GM12878 (cell line): ENCODE data around the gene POTEF. TPM values are rescaled to one million over a fixed set of nuclear protein-coding genes. Genes with fewer than 3 reads are reported as not detected.
"Not testable (repeated sequence)": the region's sequence is repeated elsewhere in the genome, so short reads cannot be mapped to it uniquely, and the experiment has no call there.

Source experiments
- ATAC-seq: fragments of 200-7000 bp; cut with Tn5 transposase; 3 replicates; pipeline ENCODE4 v1.9.1; 2020; ENCODE audit warnings: mild to moderate bottlenecking, moderate library complexity
- BruUV-seq: library from RNA; stranded (reverse); fragments of 400-500 nt; replicated peaks from 2 replicates; lab custom pipeline; 2021; lab: Mats Ljungman, UMichigan
- CTCF ChIA-PET: fragments of 300-600 bp; sonication (Branson Sonifier 250); formaldehyde crosslinking; extraction: SDS; loops from one replicate; lab custom pipeline; 2021; ENCODE audit warnings: inconsistent platforms; lab: Yijun Ruan, JAX
- POLR2A ChIA-PET: fragments of 350-600 bp; formaldehyde crosslinking; extraction: SDS; loops from one replicate; lab custom pipeline; 2021; ENCODE audit warnings: inconsistent platforms; lab: Charles Lee
- RAD21 ChIA-PET: fragments of 300-600 bp; sonication (Branson Sonifier 250); formaldehyde crosslinking; loops from one replicate; lab custom pipeline; 2023; ENCODE audit warnings: antibody characterized with exemption; ENCODE audit not compliant: unreplicated experiment; lab: Charles Lee
- SMC1A ChIA-PET: fragments of 300-600 bp; sonication (Branson Sonifier 250); formaldehyde crosslinking; loops from one replicate; lab custom pipeline; 2023; ENCODE audit not compliant: unreplicated experiment, uncharacterized antibody; lab: Charles Lee
- DNase-seq: peaks from one replicate; pipeline ENCODE4 v3.0.0-alpha.2; 2011; ENCODE audit warnings: low read depth, low spot score
- FAIRE-seq: peaks from 3 replicates; lab custom pipeline; 2011; peaks lifted over from hg19 to GRCh38; lab: Jason Lieb, UNC
- H2AFZ ChIP-seq: 2 replicates; pipeline ENCODE4 v1.6.0; 2011; ENCODE audit warnings: low read depth, low read length, control low read depth; ENCODE audit not compliant: control insufficient read depth
- H3K27ac ChIP-seq: 2 replicates; pipeline ENCODE4 v1.5.1; 2011; ENCODE audit warnings: control low read depth; ENCODE audit not compliant: control insufficient read depth, insufficient read depth
- H3K27me3 ChIP-seq, 2 experiments: replicated peaks in 1 of 2; 2 replicates each; pipeline versions ENCODE4 v1.6.0 to v1.6.1; 2011; ENCODE audit warnings: low read length in 1 of 2; ENCODE audit not compliant: control insufficient read depth in 2 of 2, insufficient read depth in 2 of 2
- H3K36me3 ChIP-seq, 2 experiments: 2 replicates each; pipeline ENCODE4 v1.5.1; 2011; ENCODE audit warnings: low read length in 1 of 2; ENCODE audit not compliant: control insufficient read depth in 2 of 2, insufficient read depth in 2 of 2
- H3K4me1 ChIP-seq: 2 replicates; pipeline ENCODE4 v1.6.1; 2011; ENCODE audit warnings: mild to moderate bottlenecking, low read length, moderate library complexity, mixed read lengths; ENCODE audit not compliant: control insufficient read depth, insufficient read depth
- H3K4me2 ChIP-seq: 2 replicates; pipeline ENCODE4 v1.6.0; 2011; ENCODE audit warnings: control low read depth; ENCODE audit not compliant: control insufficient read depth, insufficient read depth
- H3K4me3 ChIP-seq: fragments of 200-600 bp; sonication (generic); 2 replicates; pipeline ENCODE4 v1.5.1; 2016
- H3K79me2 ChIP-seq: 2 replicates; pipeline ENCODE4 v1.6.0; 2011; ENCODE audit warnings: low read length; ENCODE audit not compliant: control insufficient read depth, insufficient read depth
- H3K9ac ChIP-seq: 2 replicates; pipeline ENCODE4 v1.8.0; 2011; ENCODE audit warnings: low read length, control low read depth, mixed read lengths; ENCODE audit not compliant: control insufficient read depth, insufficient read depth
- H3K9me3 ChIP-seq: replicated peaks from 3 replicates; pipeline ENCODE4 v1.5.1; 2011; ENCODE audit warnings: mild to moderate bottlenecking, low read length; ENCODE audit not compliant: control insufficient read depth, insufficient read depth
- H4K20me1 ChIP-seq: 2 replicates; pipeline ENCODE4 v1.6.0; 2011; ENCODE audit not compliant: control insufficient read depth, insufficient read depth
- RAD21 ChIP-seq: IDR thresholded peaks from 2 replicates; pipeline ENCODE4 v1.6.1; 2011; ENCODE audit warnings: mild to moderate bottlenecking, low read depth, low read length, moderate library complexity; ENCODE audit not compliant: insufficient read depth
- WGBS: methylation state at CpG from one replicate; pipeline ENCODE4 v1.1.6; 2016; ENCODE audit warnings: low lambda C conversion rate; ENCODE audit not compliant: insufficient replicate concordance, insufficient coverage; ENCODE audit errors: missing lambda C conversion rate; 5-methylcytosine and 5-hydroxymethylcytosine counted together
- in situ Hi-C: fragments of 300-500 bp; cut with MboI; formaldehyde crosslinking; loops from 9 replicates; pipeline ENCODE4 v1.14.3; 2018; ENCODE audit warnings: mixed read lengths
- intact Hi-C: fragments of 100-400 bp; cut with micrococcal nuclease; formaldehyde crosslinking; loops from one replicate; pipeline ENCODE4 v1.14.2; 2022; ENCODE audit not compliant: unreplicated experiment
- polyA plus RNA-seq, 11 experiments: library from polyadenylated mRNA; depleted of rRNA in 4 of 11; unstranded in 6 of 11; stranded (reverse) in 5 of 11; fragments of >200 nt; fragmentation: Nextera tagmentation in 4 of 11; fragmentation: Illumina TruSeq in 1 of 11; extraction: Ambion mirVana in 4 of 11; extraction: Trizol in 1 of 11; gene quantifications; 1 replicate in 1 of 11; 2 replicates in 10 of 11; pipeline versions ENCODE4 v1.2.1 to v1.2.3, GENCODE V29; 2011 to 2016; ENCODE audit warnings: inconsistent platforms in 2 of 11, missing spikeins in 2 of 11, low read depth in 1 of 11
- small RNA-seq: library from RNA; depleted of rRNA; stranded (forward); fragments of <200 nt; gene quantifications from one replicate; pipeline ENCODE3, GENCODE V24; 2014
- total RNA-seq, 4 experiments: library from RNA; depleted of rRNA in 3 of 4; stranded (reverse); fragments of >200 nt in 3 of 4; fragmentation: Illumina TruSeq in 1 of 4; extraction: Trizol in 1 of 4; gene quantifications; 2 replicates each; pipeline versions ENCODE4 v1.2.1 to v1.2.3, GENCODE V29; 2013 to 2021

The POTEF gene
- total and polyA plus RNA-seq, 10 of the 15 experiments (the other 5 are each of a cell fraction or from before 2014, with no cell fraction given) = 0.03 TPM; not detected in 9

DNA sequence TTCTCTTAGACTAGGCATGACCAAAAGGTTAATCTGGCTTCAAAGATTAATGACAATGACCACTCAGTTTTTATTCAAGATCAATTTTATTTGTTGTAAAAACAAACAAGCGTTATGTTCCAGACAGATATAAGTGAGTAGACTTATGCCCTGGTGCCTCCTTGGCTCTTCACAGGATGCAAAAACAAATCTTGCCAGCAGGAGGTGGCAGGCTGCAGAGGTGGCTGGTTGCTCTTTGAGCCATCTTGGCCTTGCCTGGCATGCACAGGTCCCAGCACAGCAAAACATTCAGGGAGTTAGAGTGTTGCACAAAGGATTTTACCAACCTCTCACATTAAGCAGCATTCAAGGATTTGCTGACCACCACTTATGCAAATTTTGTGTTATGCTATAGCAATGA, 103.1 kb downstream of the POTEF start:
- H3K4me3 ChIP-seq, SMC1A ChIA-PET, H3K36me3 ChIP-seq, H3K9ac ChIP-seq, CTCF ChIA-PET, POLR2A ChIA-PET, H3K4me1 ChIP-seq, H3K79me2 ChIP-seq, H3K4me2 ChIP-seq, H2AFZ ChIP-seq, H3K27me3 ChIP-seq, BruUV-seq, in situ Hi-C loops, H3K27ac ChIP-seq, H4K20me1 ChIP-seq, H3K9me3 ChIP-seq, RAD21 ChIA-PET, DNase-seq, ATAC-seq, FAIRE-seq: not testable (repeated sequence)
- intact Hi-C loops = loop anchor here (10.0 kb wide), 1 partner anchor 309 kb away; no protein-coding TSS in a partner anchor
- WGBS = 42% methylated on average over 1 of the region's 1 CpG
- 0 out of 2 replicates have a peak, but pooled peaks have one; percentile 20 for TF ChIP-seq RAD21

Small RNA genes lying within 50 kb of the gene (small RNA-seq; reads per million reads assigned to genes)
- not detected for gene AC018865.2
- gene RNU6-1049P = not detected

Other genes starting within 250 kb of the POTEF start
- not detected in 2 replicates for gene RAB6C, start 149.6 kb downstream of the POTEF start, total RNA-seq (2014; rRNA removed)
- gene RAB6C, start 149.6 kb downstream of the POTEF start, total RNA-seq (2014; rRNA removed; fragmentation: Illumina TruSeq; extraction: Trizol) = not detected in 2 replicates
- gene RAB6C, start 149.6 kb downstream of the POTEF start, total RNA-seq (2021) = not detected in 2 replicates
- not detected in 2 replicates for gene RAB6C, start 149.6 kb downstream of the POTEF start, polyA plus RNA-seq (2011; rRNA removed)
- gene RAB6C, start 149.6 kb downstream of the POTEF start, polyA plus RNA-seq (2014; fragmentation: Illumina TruSeq; extraction: Trizol) = not detected in 2 replicates
- gene RAB6C, start 149.6 kb downstream of the POTEF start, polyA plus RNA-seq (2014; fragmentation: Nextera tagmentation; extraction: Ambion mirVana) = not detected
- gene RAB6C, start 149.6 kb downstream of the POTEF start, polyA plus RNA-seq (2014; rRNA removed) = not detected in 2 replicates
- gene RAB6C, start 149.6 kb downstream of the POTEF start, polyA plus RNA-seq (2016; fragmentation: Nextera tagmentation; extraction: Ambion mirVana) = not detected
- 15.3 and 17.9 TPM in 2 replicates for gene CCDC74B, start 15.9 kb upstream of the POTEF start, total RNA-seq (2014; rRNA removed)
- 6.1 and 7.2 TPM in 2 replicates for gene CCDC74B, start 15.9 kb upstream of the POTEF start, total RNA-seq (2014; rRNA removed; fragmentation: Illumina TruSeq; extraction: Trizol)
- gene CCDC74B, start 15.9 kb upstream of the POTEF start, total RNA-seq (2021) = 14.4 and 15.3 TPM in 2 replicates
- gene CCDC74B, start 15.9 kb upstream of the POTEF start, polyA plus RNA-seq (2011; rRNA removed) = 8.9 and 10.7 TPM in 2 replicates
- 2.2 and 6.5 TPM in 2 replicates for gene CCDC74B, start 15.9 kb upstream of the POTEF start, polyA plus RNA-seq (2014; fragmentation: Illumina TruSeq; extraction: Trizol)
- gene CCDC74B, start 15.9 kb upstream of the POTEF start, polyA plus RNA-seq (2014; fragmentation: Nextera tagmentation; extraction: Ambion mirVana) = 1 to 10 TPM in 1 of 2 experiments, under 1 TPM in 1; 0.52 to 2.9 TPM
- gene CCDC74B, start 15.9 kb upstream of the POTEF start, polyA plus RNA-seq (2014; rRNA removed) = 21.2 and 26.2 TPM in 2 replicates
- gene CCDC74B, start 15.9 kb upstream of the POTEF start, polyA plus RNA-seq (2016; fragmentation: Nextera tagmentation; extraction: Ambion mirVana) = 10 to 100 TPM in 1 of 2 experiments, 1 to 10 TPM in 1; 8.8 to 11.3 TPM
- 36.1 and 45.9 TPM in 2 replicates for gene SMPD4, start 52.4 kb upstream of the POTEF start, total RNA-seq (2014; rRNA removed)
- gene SMPD4, start 52.4 kb upstream of the POTEF start, total RNA-seq (2014; rRNA removed; fragmentation: Illumina TruSeq; extraction: Trizol) = 23.7 and 27.1 TPM in 2 replicates
- gene SMPD4, start 52.4 kb upstream of the POTEF start, total RNA-seq (2021) = 78.2 and 79.5 TPM in 2 replicates
- gene SMPD4, start 52.4 kb upstream of the POTEF start, polyA plus RNA-seq (2011; rRNA removed) = 13.7 and 26.0 TPM in 2 replicates
- 23.4 and 45.4 TPM in 2 replicates for gene SMPD4, start 52.4 kb upstream of the POTEF start, polyA plus RNA-seq (2014; fragmentation: Illumina TruSeq; extraction: Trizol)
- 10 to 100 TPM in 1 of 2 experiments, 1 to 10 TPM in 1; 5.0 to 10.4 TPM for gene SMPD4, start 52.4 kb upstream of the POTEF start, polyA plus RNA-seq (2014; fragmentation: Nextera tagmentation; extraction: Ambion mirVana)
- gene SMPD4, start 52.4 kb upstream of the POTEF start, polyA plus RNA-seq (2014; rRNA removed) = 60.4 and 62.8 TPM in 2 replicates
- gene SMPD4, start 52.4 kb upstream of the POTEF start, polyA plus RNA-seq (2016; fragmentation: Nextera tagmentation; extraction: Ambion mirVana) = 10 to 100 TPM; 79.0 to 82.0 TPM
- 321 and 369 TPM in 2 replicates for gene MZT2B, start 53.0 kb upstream of the POTEF start, total RNA-seq (2014; rRNA removed)
- gene MZT2B, start 53.0 kb upstream of the POTEF start, total RNA-seq (2014; rRNA removed; fragmentation: Illumina TruSeq; extraction: Trizol) = 45.7 and 51.5 TPM in 2 replicates
- 399 and 409 TPM in 2 replicates for gene MZT2B, start 53.0 kb upstream of the POTEF start, total RNA-seq (2021)
- 60.4 and 104 TPM in 2 replicates for gene MZT2B, start 53.0 kb upstream of the POTEF start, polyA plus RNA-seq (2011; rRNA removed)
- 7.2 TPM in 1 of 2 replicates, not detected in the other for gene MZT2B, start 53.0 kb upstream of the POTEF start, polyA plus RNA-seq (2014; fragmentation: Illumina TruSeq; extraction: Trizol)
- gene MZT2B, start 53.0 kb upstream of the POTEF start, polyA plus RNA-seq (2014; fragmentation: Nextera tagmentation; extraction: Ambion mirVana) = 10 to 100 TPM in 1 of 2 experiments, 1 to 10 TPM in 1; 6.3 to 20.4 TPM
- gene MZT2B, start 53.0 kb upstream of the POTEF start, polyA plus RNA-seq (2014; rRNA removed) = 292 and 388 TPM in 2 replicates
- 100 to 1,000 TPM; 294 to 320 TPM for gene MZT2B, start 53.0 kb upstream of the POTEF start, polyA plus RNA-seq (2016; fragmentation: Nextera tagmentation; extraction: Ambion mirVana)
- not detected in 2 replicates for gene TUBA3E, start 69.2 kb upstream of the POTEF start, total RNA-seq (2014; rRNA removed)
- not detected in 2 replicates for gene TUBA3E, start 69.2 kb upstream of the POTEF start, total RNA-seq (2014; rRNA removed; fragmentation: Illumina TruSeq; extraction: Trizol)
- gene TUBA3E, start 69.2 kb upstream of the POTEF start, total RNA-seq (2021) = not detected in 2 replicates
- not detected in 2 replicates for gene TUBA3E, start 69.2 kb upstream of the POTEF start, polyA plus RNA-seq (2011; rRNA removed)
- not detected in 2 replicates for gene TUBA3E, start 69.2 kb upstream of the POTEF start, polyA plus RNA-seq (2014; fragmentation: Illumina TruSeq; extraction: Trizol)
- not detected for gene TUBA3E, start 69.2 kb upstream of the POTEF start, polyA plus RNA-seq (2014; fragmentation: Nextera tagmentation; extraction: Ambion mirVana)
- gene TUBA3E, start 69.2 kb upstream of the POTEF start, polyA plus RNA-seq (2014; rRNA removed) = not detected in 2 replicates
- gene TUBA3E, start 69.2 kb upstream of the POTEF start, polyA plus RNA-seq (2016; fragmentation: Nextera tagmentation; extraction: Ambion mirVana) = not detected
- gene IMP4, start 213.7 kb upstream of the POTEF start, total RNA-seq (2014; rRNA removed) = 181 and 209 TPM in 2 replicates
- 74.9 and 85.3 TPM in 2 replicates for gene IMP4, start 213.7 kb upstream of the POTEF start, total RNA-seq (2014; rRNA removed; fragmentation: Illumina TruSeq; extraction: Trizol)
- 166 and 171 TPM in 2 replicates for gene IMP4, start 213.7 kb upstream of the POTEF start, total RNA-seq (2021)
- 78.0 and 162 TPM in 2 replicates for gene IMP4, start 213.7 kb upstream of the POTEF start, polyA plus RNA-seq (2011; rRNA removed)
- 43.2 and 70.5 TPM in 2 replicates for gene IMP4, start 213.7 kb upstream of the POTEF start, polyA plus RNA-seq (2014; fragmentation: Illumina TruSeq; extraction: Trizol)
- gene IMP4, start 213.7 kb upstream of the POTEF start, polyA plus RNA-seq (2014; fragmentation: Nextera tagmentation; extraction: Ambion mirVana) = 100 to 1,000 TPM in 1 of 2 experiments, 10 to 100 TPM in 1; 41.4 to 100 TPM
- 242 and 273 TPM in 2 replicates for gene IMP4, start 213.7 kb upstream of the POTEF start, polyA plus RNA-seq (2014; rRNA removed)
- 100 to 1,000 TPM; 183 to 206 TPM for gene IMP4, start 213.7 kb upstream of the POTEF start, polyA plus RNA-seq (2016; fragmentation: Nextera tagmentation; extraction: Ambion mirVana)
- 31.4 and 36.9 TPM in 2 replicates for gene PTPN18, start 226.8 kb upstream of the POTEF start, total RNA-seq (2014; rRNA removed)
- 38.5 and 39.8 TPM in 2 replicates for gene PTPN18, start 226.8 kb upstream of the POTEF start, total RNA-seq (2014; rRNA removed; fragmentation: Illumina TruSeq; extraction: Trizol)
- 41.9 and 43.1 TPM in 2 replicates for gene PTPN18, start 226.8 kb upstream of the POTEF start, total RNA-seq (2021)
- gene PTPN18, start 226.8 kb upstream of the POTEF start, polyA plus RNA-seq (2011; rRNA removed) = 29.3 and 47.0 TPM in 2 replicates
- gene PTPN18, start 226.8 kb upstream of the POTEF start, polyA plus RNA-seq (2014; fragmentation: Illumina TruSeq; extraction: Trizol) = 89.9 and 99.8 TPM in 2 replicates
- 10 to 100 TPM; 14.8 to 17.5 TPM for gene PTPN18, start 226.8 kb upstream of the POTEF start, polyA plus RNA-seq (2014; fragmentation: Nextera tagmentation; extraction: Ambion mirVana)
- gene PTPN18, start 226.8 kb upstream of the POTEF start, polyA plus RNA-seq (2014; rRNA removed) = 58.4 and 58.8 TPM in 2 replicates
- gene PTPN18, start 226.8 kb upstream of the POTEF start, polyA plus RNA-seq (2016; fragmentation: Nextera tagmentation; extraction: Ambion mirVana) = 10 to 100 TPM; 43.7 to 45.6 TPM